GM23338 (cell line): Measurements from ENCODE around the gene SCG3. TPM values are rescaled to one million over a fixed set of nuclear protein-coding genes. Genes with fewer than 3 reads are reported as not detected.

Experiments used
- ATAC-seq: fragments of 200-7000 bp; cut with Tn5 transposase; 3 replicates; pipeline ENCODE4 v1.9.1; 2020
- DNase-seq: peaks from one replicate; pipeline ENCODE4 v3.0.0-alpha.2; 2015; ENCODE audit warnings: low spot score
- H2AFZ ChIP-seq: fragments of 200-600 bp; sonication (generic); 2 replicates; pipeline ENCODE4 v1.8.0; 2016; ENCODE audit warnings: antibody characterized with exemption, mild to moderate bottlenecking, moderate library complexity
- H3F3A ChIP-seq: fragments of 200-600 bp; sonication (generic); replicated peaks from 2 replicates; pipeline ENCODE4 v1.8.0; 2017; ENCODE audit warnings: antibody characterized with exemption, mixed run types, low read depth
- H3K27ac ChIP-seq: fragments of 200-600 bp; sonication (generic); 2 replicates; pipeline ENCODE4 v1.6.1; 2016; ENCODE audit warnings: low read depth
- H3K27me3 ChIP-seq: fragments of 200-600 bp; sonication (generic); 2 replicates; pipeline ENCODE4 v1.8.0; 2016; ENCODE audit warnings: mild to moderate bottlenecking, mixed run types, moderate library complexity; ENCODE audit not compliant: insufficient read depth
- H3K36me3 ChIP-seq: fragments of 200-600 bp; sonication (generic); 2 replicates; pipeline ENCODE4 v1.8.0; 2016; ENCODE audit warnings: mild to moderate bottlenecking; ENCODE audit not compliant: insufficient read depth
- H3K4me1 ChIP-seq: fragments of 200-600 bp; sonication (generic); 2 replicates; pipeline ENCODE4 v1.8.0; 2016; ENCODE audit warnings: mild to moderate bottlenecking, moderate library complexity; ENCODE audit not compliant: insufficient read depth
- H3K4me2 ChIP-seq: fragments of 200-600 bp; sonication (generic); 2 replicates; pipeline ENCODE4 v1.7.1; 2017; ENCODE audit warnings: mixed run types
- H3K4me3 ChIP-seq: fragments of 200-600 bp; sonication (generic); 2 replicates; pipeline ENCODE4 v1.6.1; 2016; ENCODE audit warnings: mixed run types
- H3K79me2 ChIP-seq: fragments of 200-600 bp; sonication (generic); replicated peaks from 2 replicates; pipeline ENCODE4 v1.8.0; 2017; ENCODE audit warnings: mild to moderate bottlenecking; ENCODE audit not compliant: insufficient read depth
- H3K9me2 ChIP-seq: fragments of 200-600 bp; sonication (generic); 2 replicates; pipeline ENCODE4 v1.8.0; 2017; ENCODE audit not compliant: insufficient read depth
- H4K20me1 ChIP-seq: fragments of 200-600 bp; sonication (generic); replicated peaks from 2 replicates; pipeline ENCODE4 v1.8.0; 2017; ENCODE audit warnings: mild to moderate bottlenecking; ENCODE audit not compliant: insufficient read depth
- H3K27ac Mint-ChIP-seq: 2 replicates; pipeline ENCODE4 v1.8.0; 2020; ENCODE audit warnings: inconsistent platforms, mild to moderate bottlenecking, moderate library complexity, mixed read lengths
- H3K27me3 Mint-ChIP-seq: 3 replicates; pipeline ENCODE4 v1.8.0; 2022; ENCODE audit warnings: low read depth, mild to moderate bottlenecking, moderate library complexity, mixed read lengths, inconsistent platforms; ENCODE audit not compliant: insufficient read depth, poor library complexity
- H3K36me3 Mint-ChIP-seq: 3 replicates; pipeline ENCODE4 v1.8.0; 2021; ENCODE audit warnings: low read depth, mild to moderate bottlenecking, inconsistent platforms, moderate library complexity, mixed read lengths
- H3K4me1 Mint-ChIP-seq: 3 replicates; pipeline ENCODE4 v1.8.0; 2020; ENCODE audit warnings: mild to moderate bottlenecking, inconsistent platforms, mixed read lengths
- H3K4me3 Mint-ChIP-seq: 3 replicates; pipeline ENCODE4 v1.8.0; 2021; ENCODE audit warnings: moderate library complexity, mild to moderate bottlenecking, inconsistent platforms, mixed read lengths
- H3K9me3 Mint-ChIP-seq: 3 replicates; pipeline ENCODE4 v1.8.0; 2020; ENCODE audit warnings: moderate library complexity, mild to moderate bottlenecking, inconsistent platforms, mixed read lengths
- CREB1 ChIP-seq: fragments of 250-450 bp; sonication (Bioruptor Pico); IDR thresholded peaks from 2 replicates; pipeline ENCODE4 v1.5.0; 2020; ENCODE audit warnings: low read depth, mild to moderate bottlenecking, moderate library complexity
- CTCF ChIP-seq, 2 experiments: fragments of 200-600 bp in 1 of 2; sonication (generic) in 1 of 2; conservative IDR thresholded peaks; 2 replicates each; pipeline versions ENCODE4 v1.5.1 to v1.6.1; 2016 to 2017; ENCODE audit warnings: antibody characterized with exemption in 2 of 2, low read depth in 2 of 2, mild to moderate bottlenecking in 2 of 2, moderate library complexity in 1 of 2
- EZH2 ChIP-seq: fragments of 200-600 bp; sonication (generic); IDR thresholded peaks from one replicate; pipeline ENCODE4 v1.8.0; 2017; ENCODE audit warnings: antibody characterized with exemption, mild to moderate bottlenecking, low read depth; ENCODE audit not compliant: unreplicated experiment
- EZH2phosphoT487 ChIP-seq: fragments of 200-600 bp; sonication (generic); IDR thresholded peaks from one replicate; pipeline ENCODE4 v1.8.1; 2018; ENCODE audit warnings: antibody characterized with exemption; ENCODE audit not compliant: unreplicated experiment
- JUNB ChIP-seq: IDR thresholded peaks from one replicate; pipeline ENCODE4 v1.6.1; 2016; ENCODE audit warnings: antibody characterized with exemption; ENCODE audit not compliant: unreplicated experiment
- NANOG ChIP-seq: IDR thresholded peaks from 2 replicates; pipeline ENCODE4 v1.6.1; 2016; ENCODE audit warnings: antibody characterized with exemption, borderline replicate concordance
- POLR2AphosphoS5 ChIP-seq: IDR thresholded peaks from 2 replicates; pipeline ENCODE4 v1.6.1; 2016; ENCODE audit warnings: antibody characterized with exemption, low read depth
- STAT1 ChIP-seq: IDR thresholded peaks from one replicate; pipeline ENCODE4 v1.6.1; 2016; ENCODE audit warnings: antibody characterized with exemption; ENCODE audit not compliant: unreplicated experiment
- ZNF114 ChIP-seq: fragments of 250-450 bp; sonication (Bioruptor Pico); IDR thresholded peaks from 2 replicates; pipeline ENCODE4 v1.5.0; 2020; ENCODE audit warnings: mild to moderate bottlenecking, moderate library complexity
- ZNF331 ChIP-seq: fragments of 250-450 bp; sonication (Bioruptor Pico); IDR thresholded peaks from 2 replicates; pipeline ENCODE4 v1.5.0; 2020; ENCODE audit warnings: low read depth, mild to moderate bottlenecking, moderate library complexity
- polyA plus RNA-seq: library from polyadenylated mRNA; unstranded; fragments of >200 nt; fragmentation: Nextera tagmentation; extraction: Ambion mirVana; gene quantifications from 2 replicates; pipeline ENCODE4 v1.2.1, GENCODE V29; 2016
- total RNA-seq: library from RNA; depleted of rRNA; stranded (reverse); fragments of >200 nt; shearing (Covaris generic); gene quantifications from 2 replicates; pipeline ENCODE4 v1.2.3, GENCODE V29; 2014
- TF ChIP-seq, protein P1 (sequence below): fragments of 250-450 bp; sonication (Bioruptor Pico); IDR thresholded peaks from 2 replicates; pipeline ENCODE4 v1.5.0; 2020; ENCODE audit warnings: mild to moderate bottlenecking, moderate library complexity
- TF ChIP-seq, protein P2 (sequence below): IDR thresholded peaks from 2 replicates; pipeline ENCODE4 v1.6.1; 2016; ENCODE audit warnings: antibody characterized with exemption
- TF ChIP-seq, protein P3 (sequence below): IDR thresholded peaks from one replicate; pipeline ENCODE4 v1.6.1; 2018; ENCODE audit warnings: antibody characterized with exemption; ENCODE audit not compliant: unreplicated experiment

SCG3 gene
- total and polyA plus RNA-seq, 2 experiments from 2014 or later = 44.2 to 99.5 TPM

DNA sequence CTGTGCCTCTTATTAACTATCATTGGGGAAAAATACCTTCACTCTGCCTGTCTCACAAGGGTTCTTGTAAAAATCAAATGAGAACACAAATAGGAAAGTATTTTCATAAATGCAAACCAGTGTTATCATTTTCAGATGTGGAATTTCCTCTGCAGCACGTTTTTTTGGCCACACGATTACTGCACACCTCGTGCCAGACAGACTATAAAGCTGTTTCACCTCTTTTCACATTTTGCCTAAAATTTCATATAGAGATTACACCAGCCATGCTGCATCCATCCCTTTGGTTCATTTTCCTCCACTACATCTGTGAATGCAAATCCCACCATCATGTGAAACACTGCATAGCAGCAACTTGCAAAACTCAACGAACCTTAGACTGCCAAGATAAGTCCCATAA, 68.9 kb downstream of the SCG3 start:
- Histone ChIP-seq H3F3A (no peaks in the 10 kb centered on the region; the same call in 1 of the 2 replicates), H3K27me3 (peaks cover 50% of the 10 kb centered on the region), H2AFZ (no peak overlapping the region), H4K20me1 (peaks cover 4% of the 10 kb centered on the region; the same call in 1 of the 2 replicates), H3K27ac (no peak overlapping the region), H3K79me2 (no peaks in the 10 kb centered on the region), H3K4me2 (peak overlapping the region; percentile 84; the same call in 1 of the 2 replicates), H3K36me3 (no peaks in the 10 kb centered on the region), H3K4me3 (peak overlapping the region; percentile 95; the same call in 1 of the 2 replicates), H3K4me1 (peaks cover 11% of the 10 kb centered on the region; the same call in 1 of the 2 replicates), H3K9me2 (no peaks in the 10 kb centered on the region)
- Mint-ChIP-seq H3K9me3 (no peaks in the 10 kb centered on the region), H3K27me3 (peaks cover 38% of the 10 kb centered on the region), H3K36me3 (no peaks in the 10 kb centered on the region), H3K4me1 (peaks cover 9% of the 10 kb centered on the region), H3K4me3 (peak overlapping the region; percentile 92; the same call in 1 of the 3 replicates), H3K27ac (no peak overlapping the region)
- DNase-seq (no peak), ATAC-seq (no peak)
- TF ChIP-seq EZH2 (no peak), POLR2AphosphoS5 (no peak), ZNF114 (CRISPR knock-in tag) (no peak), ZNF331 (CRISPR knock-in tag) (no peak), NANOG (no peak), JUNB (no peak), CTCF (conservative IDR thresholded peaks at IDR 0.05; ENCODE audit: low read depth in 2 of 2) (no peak), STAT1 (no peak), EZH2phosphoT487 (no peak), CREB1 (CRISPR knock-in tag) (no peak)
- TF ChIP-seq, protein P1, sequence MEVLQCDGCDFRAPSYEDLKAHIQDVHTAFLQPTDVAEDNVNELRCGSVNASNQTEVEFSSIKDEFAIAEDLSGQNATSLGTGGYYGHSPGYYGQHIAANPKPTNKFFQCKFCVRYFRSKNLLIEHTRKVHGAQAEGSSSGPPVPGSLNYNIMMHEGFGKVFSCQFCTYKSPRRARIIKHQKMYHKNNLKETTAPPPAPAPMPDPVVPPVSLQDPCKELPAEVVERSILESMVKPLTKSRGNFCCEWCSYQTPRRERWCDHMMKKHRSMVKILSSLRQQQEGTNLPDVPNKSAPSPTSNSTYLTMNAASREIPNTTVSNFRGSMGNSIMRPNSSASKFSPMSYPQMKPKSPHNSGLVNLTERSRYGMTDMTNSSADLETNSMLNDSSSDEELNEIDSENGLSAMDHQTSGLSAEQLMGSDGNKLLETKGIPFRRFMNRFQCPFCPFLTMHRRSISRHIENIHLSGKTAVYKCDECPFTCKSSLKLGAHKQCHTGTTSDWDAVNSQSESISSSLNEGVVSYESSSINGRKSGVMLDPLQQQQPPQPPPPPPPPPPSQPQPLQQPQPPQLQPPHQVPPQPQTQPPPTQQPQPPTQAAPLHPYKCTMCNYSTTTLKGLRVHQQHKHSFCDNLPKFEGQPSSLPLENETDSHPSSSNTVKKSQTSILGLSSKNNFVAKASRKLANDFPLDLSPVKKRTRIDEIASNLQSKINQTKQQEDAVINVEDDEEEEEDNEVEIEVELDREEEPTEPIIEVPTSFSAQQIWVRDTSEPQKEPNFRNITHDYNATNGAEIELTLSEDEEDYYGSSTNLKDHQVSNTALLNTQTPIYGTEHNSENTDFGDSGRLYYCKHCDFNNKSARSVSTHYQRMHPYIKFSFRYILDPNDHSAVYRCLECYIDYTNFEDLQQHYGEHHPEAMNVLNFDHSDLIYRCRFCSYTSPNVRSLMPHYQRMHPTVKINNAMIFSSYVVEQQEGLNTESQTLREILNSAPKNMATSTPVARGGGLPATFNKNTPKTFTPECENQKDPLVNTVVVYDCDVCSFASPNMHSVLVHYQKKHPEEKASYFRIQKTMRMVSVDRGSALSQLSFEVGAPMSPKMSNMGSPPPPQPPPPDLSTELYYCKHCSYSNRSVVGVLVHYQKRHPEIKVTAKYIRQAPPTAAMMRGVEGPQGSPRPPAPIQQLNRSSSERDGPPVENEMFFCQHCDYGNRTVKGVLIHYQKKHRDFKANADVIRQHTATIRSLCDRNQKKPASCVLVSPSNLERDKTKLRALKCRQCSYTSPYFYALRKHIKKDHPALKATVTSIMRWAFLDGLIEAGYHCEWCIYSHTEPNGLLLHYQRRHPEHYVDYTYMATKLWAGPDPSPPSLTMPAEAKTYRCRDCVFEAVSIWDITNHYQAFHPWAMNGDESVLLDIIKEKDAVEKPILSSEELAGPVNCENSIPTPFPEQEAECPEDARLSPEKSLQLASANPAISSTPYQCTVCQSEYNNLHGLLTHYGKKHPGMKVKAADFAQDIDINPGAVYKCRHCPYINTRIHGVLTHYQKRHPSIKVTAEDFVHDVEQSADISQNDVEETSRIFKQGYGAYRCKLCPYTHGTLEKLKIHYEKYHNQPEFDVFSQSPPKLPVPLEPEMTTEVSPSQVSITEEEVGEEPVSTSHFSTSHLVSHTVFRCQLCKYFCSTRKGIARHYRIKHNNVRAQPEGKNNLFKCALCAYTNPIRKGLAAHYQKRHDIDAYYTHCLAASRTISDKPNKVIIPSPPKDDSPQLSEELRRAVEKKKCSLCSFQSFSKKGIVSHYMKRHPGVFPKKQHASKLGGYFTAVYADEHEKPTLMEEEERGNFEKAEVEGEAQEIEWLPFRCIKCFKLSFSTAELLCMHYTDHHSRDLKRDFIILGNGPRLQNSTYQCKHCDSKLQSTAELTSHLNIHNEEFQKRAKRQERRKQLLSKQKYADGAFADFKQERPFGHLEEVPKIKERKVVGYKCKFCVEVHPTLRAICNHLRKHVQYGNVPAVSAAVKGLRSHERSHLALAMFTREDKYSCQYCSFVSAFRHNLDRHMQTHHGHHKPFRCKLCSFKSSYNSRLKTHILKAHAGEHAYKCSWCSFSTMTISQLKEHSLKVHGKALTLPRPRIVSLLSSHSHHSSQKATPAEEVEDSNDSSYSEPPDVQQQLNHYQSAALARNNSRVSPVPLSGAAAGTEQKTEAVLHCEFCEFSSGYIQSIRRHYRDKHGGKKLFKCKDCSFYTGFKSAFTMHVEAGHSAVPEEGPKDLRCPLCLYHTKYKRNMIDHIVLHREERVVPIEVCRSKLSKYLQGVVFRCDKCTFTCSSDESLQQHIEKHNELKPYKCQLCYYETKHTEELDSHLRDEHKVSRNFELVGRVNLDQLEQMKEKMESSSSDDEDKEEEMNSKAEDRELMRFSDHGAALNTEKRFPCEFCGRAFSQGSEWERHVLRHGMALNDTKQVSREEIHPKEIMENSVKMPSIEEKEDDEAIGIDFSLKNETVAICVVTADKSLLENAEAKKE (CRISPR knock-in tag) = no peak
- TF ChIP-seq, protein P2, sequence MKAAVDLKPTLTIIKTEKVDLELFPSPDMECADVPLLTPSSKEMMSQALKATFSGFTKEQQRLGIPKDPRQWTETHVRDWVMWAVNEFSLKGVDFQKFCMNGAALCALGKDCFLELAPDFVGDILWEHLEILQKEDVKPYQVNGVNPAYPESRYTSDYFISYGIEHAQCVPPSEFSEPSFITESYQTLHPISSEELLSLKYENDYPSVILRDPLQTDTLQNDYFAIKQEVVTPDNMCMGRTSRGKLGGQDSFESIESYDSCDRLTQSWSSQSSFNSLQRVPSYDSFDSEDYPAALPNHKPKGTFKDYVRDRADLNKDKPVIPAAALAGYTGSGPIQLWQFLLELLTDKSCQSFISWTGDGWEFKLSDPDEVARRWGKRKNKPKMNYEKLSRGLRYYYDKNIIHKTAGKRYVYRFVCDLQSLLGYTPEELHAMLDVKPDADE = no peak
- TF ChIP-seq, protein P3, sequence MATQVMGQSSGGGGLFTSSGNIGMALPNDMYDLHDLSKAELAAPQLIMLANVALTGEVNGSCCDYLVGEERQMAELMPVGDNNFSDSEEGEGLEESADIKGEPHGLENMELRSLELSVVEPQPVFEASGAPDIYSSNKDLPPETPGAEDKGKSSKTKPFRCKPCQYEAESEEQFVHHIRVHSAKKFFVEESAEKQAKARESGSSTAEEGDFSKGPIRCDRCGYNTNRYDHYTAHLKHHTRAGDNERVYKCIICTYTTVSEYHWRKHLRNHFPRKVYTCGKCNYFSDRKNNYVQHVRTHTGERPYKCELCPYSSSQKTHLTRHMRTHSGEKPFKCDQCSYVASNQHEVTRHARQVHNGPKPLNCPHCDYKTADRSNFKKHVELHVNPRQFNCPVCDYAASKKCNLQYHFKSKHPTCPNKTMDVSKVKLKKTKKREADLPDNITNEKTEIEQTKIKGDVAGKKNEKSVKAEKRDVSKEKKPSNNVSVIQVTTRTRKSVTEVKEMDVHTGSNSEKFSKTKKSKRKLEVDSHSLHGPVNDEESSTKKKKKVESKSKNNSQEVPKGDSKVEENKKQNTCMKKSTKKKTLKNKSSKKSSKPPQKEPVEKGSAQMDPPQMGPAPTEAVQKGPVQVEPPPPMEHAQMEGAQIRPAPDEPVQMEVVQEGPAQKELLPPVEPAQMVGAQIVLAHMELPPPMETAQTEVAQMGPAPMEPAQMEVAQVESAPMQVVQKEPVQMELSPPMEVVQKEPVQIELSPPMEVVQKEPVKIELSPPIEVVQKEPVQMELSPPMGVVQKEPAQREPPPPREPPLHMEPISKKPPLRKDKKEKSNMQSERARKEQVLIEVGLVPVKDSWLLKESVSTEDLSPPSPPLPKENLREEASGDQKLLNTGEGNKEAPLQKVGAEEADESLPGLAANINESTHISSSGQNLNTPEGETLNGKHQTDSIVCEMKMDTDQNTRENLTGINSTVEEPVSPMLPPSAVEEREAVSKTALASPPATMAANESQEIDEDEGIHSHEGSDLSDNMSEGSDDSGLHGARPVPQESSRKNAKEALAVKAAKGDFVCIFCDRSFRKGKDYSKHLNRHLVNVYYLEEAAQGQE = no peak
